Measurements from ENCODE around the gene CELA2A.

The CELA2A gene

DNA sequence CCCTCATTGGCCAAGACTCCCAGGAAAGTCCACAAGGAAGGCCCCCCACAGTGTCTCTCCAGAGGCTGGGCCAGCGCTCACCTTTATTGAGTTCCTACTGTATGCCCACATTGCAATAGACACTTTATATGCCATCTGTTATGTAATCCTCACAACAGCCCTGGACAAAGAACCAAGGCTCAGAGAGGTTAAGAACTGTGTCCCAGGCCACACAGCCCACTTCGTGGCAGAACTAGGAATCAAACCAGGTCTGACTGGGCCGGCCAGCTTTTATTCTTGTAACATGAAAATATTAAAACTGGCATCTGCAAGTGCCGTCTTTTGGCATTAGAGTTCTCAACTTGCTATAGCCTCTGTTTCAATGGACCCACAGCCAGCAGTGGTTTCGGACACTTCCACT lies 13.8 kb upstream of the CELA2A start:
- TF ChIP-seq, protein P1, sequence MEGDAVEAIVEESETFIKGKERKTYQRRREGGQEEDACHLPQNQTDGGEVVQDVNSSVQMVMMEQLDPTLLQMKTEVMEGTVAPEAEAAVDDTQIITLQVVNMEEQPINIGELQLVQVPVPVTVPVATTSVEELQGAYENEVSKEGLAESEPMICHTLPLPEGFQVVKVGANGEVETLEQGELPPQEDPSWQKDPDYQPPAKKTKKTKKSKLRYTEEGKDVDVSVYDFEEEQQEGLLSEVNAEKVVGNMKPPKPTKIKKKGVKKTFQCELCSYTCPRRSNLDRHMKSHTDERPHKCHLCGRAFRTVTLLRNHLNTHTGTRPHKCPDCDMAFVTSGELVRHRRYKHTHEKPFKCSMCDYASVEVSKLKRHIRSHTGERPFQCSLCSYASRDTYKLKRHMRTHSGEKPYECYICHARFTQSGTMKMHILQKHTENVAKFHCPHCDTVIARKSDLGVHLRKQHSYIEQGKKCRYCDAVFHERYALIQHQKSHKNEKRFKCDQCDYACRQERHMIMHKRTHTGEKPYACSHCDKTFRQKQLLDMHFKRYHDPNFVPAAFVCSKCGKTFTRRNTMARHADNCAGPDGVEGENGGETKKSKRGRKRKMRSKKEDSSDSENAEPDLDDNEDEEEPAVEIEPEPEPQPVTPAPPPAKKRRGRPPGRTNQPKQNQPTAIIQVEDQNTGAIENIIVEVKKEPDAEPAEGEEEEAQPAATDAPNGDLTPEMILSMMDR (IDR thresholded peaks at IDR 0.05; ENCODE audit: low read depth, low read length), result no peak
- H3K4me3 ChIP-seq (ENCODE audit: low read depth, low read length), result no peak overlapping the region
- in situ Hi-C loops (cut with HindIII; ENCODE audit: low sequenced_read_pairs), result loop anchor here (25.0 kb wide), 1 partner anchor 305 kb away; no protein-coding TSS in a partner anchor
- no peak for DNase-seq (ENCODE audit: low read depth, low spot score)

DNA sequence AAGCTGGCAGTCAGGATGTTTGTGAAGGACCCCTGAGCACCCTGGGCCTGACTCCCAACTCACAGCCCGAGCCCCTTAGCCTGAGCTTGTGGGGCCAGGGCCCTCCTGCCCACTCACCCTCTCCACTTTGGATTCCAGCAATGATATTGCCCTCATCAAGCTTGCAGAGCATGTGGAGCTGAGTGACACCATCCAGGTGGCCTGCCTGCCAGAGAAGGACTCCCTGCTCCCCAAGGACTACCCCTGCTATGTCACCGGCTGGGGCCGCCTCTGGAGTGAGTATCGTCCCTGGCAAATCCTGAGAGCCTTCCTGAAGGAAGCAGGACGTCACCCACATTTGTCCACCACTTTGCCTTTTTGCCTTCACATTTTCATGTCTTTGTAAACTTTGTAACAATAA lies 13.3 kb upstream of the CELA2A start:
- in situ Hi-C loops (cut with HindIII; ENCODE audit: low sequenced_read_pairs), result loop anchor here (25.0 kb wide), 1 partner anchor 306 kb away; no protein-coding TSS in a partner anchor
- H3K4me3 ChIP-seq (ENCODE audit: low read depth, low read length), result no peak overlapping the region
- DNase-seq (ENCODE audit: low read depth, low spot score), result no peak
- TF ChIP-seq, protein P1 (IDR thresholded peaks at IDR 0.05; ENCODE audit: low read depth, low read length), result no peak

DNA sequence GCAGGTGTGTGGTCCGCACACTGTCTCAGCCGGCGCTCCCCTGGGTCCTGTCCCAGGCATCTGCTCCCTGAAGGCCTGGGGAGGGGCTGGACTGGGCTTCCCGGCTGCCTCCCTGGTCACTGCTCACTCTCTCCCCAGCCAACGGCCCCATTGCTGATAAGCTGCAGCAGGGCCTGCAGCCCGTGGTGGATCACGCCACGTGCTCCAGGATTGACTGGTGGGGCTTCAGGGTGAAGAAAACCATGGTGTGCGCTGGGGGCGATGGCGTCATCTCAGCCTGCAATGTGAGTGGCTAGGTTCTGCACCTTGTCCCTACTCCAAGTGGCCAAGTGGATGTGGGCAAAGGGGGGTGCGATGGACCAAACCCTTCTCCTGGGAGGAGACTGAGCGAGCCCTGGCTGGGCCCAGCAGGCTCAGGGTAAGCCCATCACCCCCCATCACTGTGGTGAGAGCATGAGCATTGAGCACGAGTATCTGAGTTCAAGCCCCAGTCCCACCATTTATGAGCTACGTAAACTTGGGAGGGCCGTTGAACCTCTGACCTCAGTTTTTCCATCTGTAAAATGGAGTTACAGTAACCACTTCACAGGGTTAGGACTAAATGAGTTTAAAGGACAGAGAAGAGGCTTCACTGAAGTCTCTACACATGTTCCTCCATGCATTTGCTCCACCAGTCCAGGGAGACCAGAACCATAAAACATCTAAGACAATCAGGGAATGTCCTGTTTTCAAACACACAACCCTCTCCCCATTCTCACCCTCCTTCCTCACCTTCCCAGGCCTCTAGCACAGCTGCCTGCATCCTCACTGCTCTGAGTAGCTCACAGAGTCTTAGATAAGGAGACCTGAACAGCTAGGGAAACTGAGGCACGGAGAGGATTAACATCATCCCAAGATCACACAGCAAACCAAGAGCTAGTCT lies 11.8 kb upstream of the CELA2A start:
- H3K4me3 ChIP-seq (ENCODE audit: low read depth, low read length), result no peak overlapping the region
- in situ Hi-C loops (cut with HindIII; ENCODE audit: low sequenced_read_pairs), result loop anchor here (25.0 kb wide), 1 partner anchor 307 kb away; no protein-coding TSS in a partner anchor
- TF ChIP-seq, protein P1 (IDR thresholded peaks at IDR 0.05; ENCODE audit: low read depth, low read length), result no peak
- DNase-seq (ENCODE audit: low read depth, low spot score), result no peak

DNA sequence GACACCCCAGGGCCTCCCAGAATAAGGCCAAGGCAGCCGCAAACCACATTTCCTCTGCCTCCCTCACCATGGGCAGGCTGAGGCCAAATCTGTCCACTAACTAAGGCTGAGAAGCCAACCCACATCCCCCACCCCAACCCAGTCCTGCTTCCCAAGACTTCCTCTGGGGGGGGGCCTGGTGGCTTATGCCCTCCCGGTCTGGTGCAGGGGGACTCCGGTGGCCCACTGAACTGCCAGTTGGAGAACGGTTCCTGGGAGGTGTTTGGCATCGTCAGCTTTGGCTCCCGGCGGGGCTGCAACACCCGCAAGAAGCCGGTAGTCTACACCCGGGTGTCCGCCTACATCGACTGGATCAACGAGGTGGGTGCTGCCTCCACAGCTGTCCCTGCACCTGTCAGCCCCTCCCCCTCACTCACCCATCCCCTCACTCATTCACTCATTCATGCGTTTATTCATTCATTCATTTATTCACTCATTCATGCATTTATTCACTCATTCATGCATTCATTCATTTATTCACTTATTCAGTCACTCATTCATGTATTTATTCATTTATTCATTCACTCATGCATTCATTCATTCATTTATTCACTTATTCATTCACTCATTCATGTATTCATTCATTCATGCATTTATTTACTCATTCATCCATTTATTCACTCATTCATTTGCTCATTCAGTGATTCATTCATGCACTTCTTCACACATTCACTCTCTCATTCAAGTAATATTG lies 11.0 kb upstream of the CELA2A start:
- no peak overlapping the region for H3K4me3 ChIP-seq (ENCODE audit: low read depth, low read length)
- DNase-seq (ENCODE audit: low read depth, low spot score), result no peak
- in situ Hi-C loops (cut with HindIII; ENCODE audit: low sequenced_read_pairs), result loop anchor here (25.0 kb wide), 1 partner anchor 308 kb away; no protein-coding TSS in a partner anchor
- TF ChIP-seq, protein P1 (IDR thresholded peaks at IDR 0.05; ENCODE audit: low read depth, low read length), result no peak

DNA sequence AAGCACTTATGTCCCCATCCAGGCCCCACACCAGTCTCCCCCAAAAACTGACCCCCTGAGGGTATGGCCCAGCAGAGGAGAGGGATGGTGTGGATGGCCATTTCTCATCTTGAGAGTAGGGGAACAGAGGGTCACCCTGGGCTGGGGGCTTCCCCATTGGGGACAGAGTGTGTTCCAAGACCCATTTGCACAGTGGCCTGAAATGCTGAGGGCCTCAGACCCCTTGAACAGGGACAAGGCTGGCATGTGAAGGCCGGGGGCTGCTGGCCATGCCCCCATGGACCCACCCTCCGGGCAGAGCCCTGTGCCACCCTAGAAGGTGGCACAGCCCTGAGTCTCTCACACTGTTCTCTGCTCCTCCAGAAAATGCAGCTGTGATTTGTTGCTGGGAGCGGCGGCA lies 10.3 kb upstream of the CELA2A start:
- TF ChIP-seq, protein P1 (IDR thresholded peaks at IDR 0.05; ENCODE audit: low read depth, low read length), result no peak
- DNase-seq (ENCODE audit: low read depth, low spot score), result no peak
- in situ Hi-C loops (cut with HindIII; ENCODE audit: low sequenced_read_pairs), result loop anchor here (25.0 kb wide), 1 partner anchor 309 kb away; no protein-coding TSS in a partner anchor
- H3K4me3 ChIP-seq (ENCODE audit: low read depth, low read length), result no peak overlapping the region

DNA sequence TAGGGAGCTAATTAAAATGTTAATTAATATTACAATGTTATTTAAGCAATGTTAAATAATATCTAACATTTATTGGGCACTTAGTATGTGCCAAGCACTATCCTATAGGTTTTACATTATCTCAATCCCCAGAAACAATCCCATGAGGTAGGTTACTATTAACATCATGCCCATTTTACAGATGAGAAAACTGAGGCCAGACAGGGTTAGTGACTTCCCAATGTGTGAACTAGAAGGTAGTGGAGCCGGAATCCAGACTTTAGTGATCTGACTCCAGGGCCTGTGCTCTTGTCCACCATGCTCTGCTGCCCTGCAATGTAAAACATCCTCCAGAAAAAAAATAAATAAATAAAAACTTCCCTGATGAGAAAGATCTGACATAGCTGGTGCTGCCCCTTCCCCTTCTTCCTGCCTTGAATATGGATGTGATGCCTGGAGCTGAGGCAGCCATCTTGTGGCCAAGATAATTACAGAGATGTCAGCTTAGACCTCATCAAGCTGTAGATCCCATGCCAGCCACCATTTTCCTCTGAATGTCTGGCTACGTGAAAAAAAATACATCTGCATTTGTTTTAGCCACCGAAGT lies 7.6 kb upstream of the CELA2A start:
- DNase-seq (ENCODE audit: low read depth, low spot score), result no peak
- no peak overlapping the region for H3K4me3 ChIP-seq (ENCODE audit: low read depth, low read length)
- in situ Hi-C loops (cut with HindIII; ENCODE audit: low sequenced_read_pairs), result loop anchor here (25.0 kb wide), 1 partner anchor 312 kb away; no protein-coding TSS in a partner anchor
- TF ChIP-seq, protein P1 (IDR thresholded peaks at IDR 0.05; ENCODE audit: low read depth, low read length), result no peak
